ENCODE data around the gene EIF3B.
A peak's percentile ranks its signal among the peaks of the same experiment; 100 is the strongest.
"Not testable (repeated sequence)": the region's sequence is repeated elsewhere in the genome, so short reads cannot be mapped to it uniquely, and the experiment has no call there.

The EIF3B gene

GRCh38 chr7:2399848-2400587, 45.4 kb downstream of the EIF3B start:
- DNase-seq (ENCODE audit: low read depth in 2 of 2, low spot score in 1 of 2): no peak

GRCh38 chr7:2402687-2403013, 48.0 kb downstream of the EIF3B start:
- no peak for DNase-seq (ENCODE audit: low read depth in 2 of 2, low spot score in 1 of 2)

GRCh38 chr7:2403014-2403717, 48.5 kb downstream of the EIF3B start, which contains the start of gene CHST12:
Gene CHST12 (plus strand): TSS chr7:2403611. CDS start chr7:2432640, 29,029 bp downstream.
- peak; percentile 77 to 88 for DNase-seq (ENCODE audit: low read depth in 2 of 2, low spot score in 1 of 2)

GRCh38 chr7:2403718-2404648, 49.4 kb downstream of the EIF3B start:
- DNase-seq (ENCODE audit: low read depth in 2 of 2, low spot score in 1 of 2): no peak

GRCh38 chr7:2404714-2405119, 50.1 kb downstream of the EIF3B start:
- no peak for DNase-seq (ENCODE audit: low read depth in 2 of 2, low spot score in 1 of 2)

- DNase-seq (ENCODE audit: low read depth in 2 of 2, low spot score in 1 of 2): no peak
These were observed 50.6 kb downstream of the EIF3B start for GRCh38 chr7:2405201-2405600.

GRCh38 chr7:2405601-2406345, 51.1 kb downstream of the EIF3B start:
- DNase-seq (ENCODE audit: low read depth in 2 of 2, low spot score in 1 of 2): no peak

GRCh38 chr7:2409745-2410414, 55.3 kb downstream of the EIF3B start:
- DNase-seq (ENCODE audit: low read depth in 2 of 2, low spot score in 1 of 2): no peak

GRCh38 chr7:2411049-2411448, 56.4 kb downstream of the EIF3B start:
- DNase-seq (ENCODE audit: low read depth in 2 of 2, low spot score in 1 of 2): no peak

- DNase-seq (ENCODE audit: low read depth in 2 of 2, low spot score in 1 of 2): no peak
These were observed 57.4 kb downstream of the EIF3B start for GRCh38 chr7:2411815-2412586.

- no peak for DNase-seq (ENCODE audit: low read depth in 2 of 2, low spot score in 1 of 2)
These were observed 58.1 kb downstream of the EIF3B start for GRCh38 chr7:2412587-2413201.

GRCh38 chr7:2416063-2416462, 61.4 kb downstream of the EIF3B start:
- no peak for DNase-seq (ENCODE audit: low read depth in 2 of 2, low spot score in 1 of 2)

GRCh38 chr7:2416650-2417049, 62.0 kb downstream of the EIF3B start:
- DNase-seq (ENCODE audit: low read depth in 2 of 2, low spot score in 1 of 2): no peak

- DNase-seq (ENCODE audit: low read depth in 2 of 2, low spot score in 1 of 2): not testable (repeated sequence)
These were observed 62.6 kb downstream of the EIF3B start for GRCh38 chr7:2417178-2417577.

- DNase-seq (ENCODE audit: low read depth in 2 of 2, low spot score in 1 of 2): peak in 1 of 2 donors; percentile 25
These were observed 63.4 kb downstream of the EIF3B start for GRCh38 chr7:2417981-2418481.

GRCh38 chr7:2420216-2420933, 65.7 kb downstream of the EIF3B start:
- no peak for DNase-seq (ENCODE audit: low read depth in 2 of 2, low spot score in 1 of 2)

- DNase-seq (ENCODE audit: low read depth in 2 of 2, low spot score in 1 of 2): no peak
These were observed 67.3 kb downstream of the EIF3B start for GRCh38 chr7:2421943-2422310.

- DNase-seq (ENCODE audit: low read depth in 2 of 2, low spot score in 1 of 2): no peak
These were observed 71.1 kb downstream of the EIF3B start for GRCh38 chr7:2425749-2426148.

Measured in stimulated activated CD8-positive, alpha-beta memory T cell treated with anti-CD3 and anti-CD28 coated beads, Interleukin-4, amount 100 ng/mL, for 1 hour (primary cell).